Uterus (tissue), 2 donors: Measurements from ENCODE around the gene ANKRD44.

ENCODE experiments used
- POLR2A ChIP-seq, 2 donors: fragments of 450-650 bp; IDR thresholded peaks; one replicate each; pipeline ENCODE4 v1.6.1; 2016; ENCODE audit warnings: antibody characterized with exemption in 2 of 2, mild to moderate bottlenecking in 1 of 2, moderate library complexity in 1 of 2
- TF ChIP-seq, protein P1 (sequence below), 4 experiments: fragments of 200-600 bp in 2 of 4; fragments of 450-650 bp in 2 of 4; sonication (generic) in 2 of 4; IDR thresholded peaks; one replicate each; pipeline ENCODE4 v1.5.1; 2016 to 2019; ENCODE audit warnings: antibody characterized with exemption in 4 of 4, mild to moderate bottlenecking in 2 of 4, moderate library complexity in 1 of 4

DNA sequence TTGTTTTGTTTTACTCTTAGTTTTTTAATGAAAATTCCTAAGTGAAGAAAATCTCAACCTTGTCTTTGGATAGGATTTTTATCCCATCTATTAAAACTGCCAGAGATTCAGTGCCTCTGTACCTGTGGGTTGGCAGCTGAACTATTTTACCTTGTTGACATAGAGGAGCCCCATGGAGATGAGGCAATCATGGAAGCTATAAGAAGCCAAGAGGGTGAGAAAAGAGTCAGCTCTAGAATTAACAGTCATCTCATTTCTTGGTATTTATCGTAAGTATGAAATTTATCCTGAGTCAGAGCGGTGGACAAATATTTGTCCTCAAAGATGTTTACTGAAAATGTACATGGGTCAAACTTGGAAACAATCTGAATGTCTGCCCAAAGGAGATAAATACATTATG, 348.3 kb downstream of the ANKRD44 start:
- TF ChIP-seq, protein P1, sequence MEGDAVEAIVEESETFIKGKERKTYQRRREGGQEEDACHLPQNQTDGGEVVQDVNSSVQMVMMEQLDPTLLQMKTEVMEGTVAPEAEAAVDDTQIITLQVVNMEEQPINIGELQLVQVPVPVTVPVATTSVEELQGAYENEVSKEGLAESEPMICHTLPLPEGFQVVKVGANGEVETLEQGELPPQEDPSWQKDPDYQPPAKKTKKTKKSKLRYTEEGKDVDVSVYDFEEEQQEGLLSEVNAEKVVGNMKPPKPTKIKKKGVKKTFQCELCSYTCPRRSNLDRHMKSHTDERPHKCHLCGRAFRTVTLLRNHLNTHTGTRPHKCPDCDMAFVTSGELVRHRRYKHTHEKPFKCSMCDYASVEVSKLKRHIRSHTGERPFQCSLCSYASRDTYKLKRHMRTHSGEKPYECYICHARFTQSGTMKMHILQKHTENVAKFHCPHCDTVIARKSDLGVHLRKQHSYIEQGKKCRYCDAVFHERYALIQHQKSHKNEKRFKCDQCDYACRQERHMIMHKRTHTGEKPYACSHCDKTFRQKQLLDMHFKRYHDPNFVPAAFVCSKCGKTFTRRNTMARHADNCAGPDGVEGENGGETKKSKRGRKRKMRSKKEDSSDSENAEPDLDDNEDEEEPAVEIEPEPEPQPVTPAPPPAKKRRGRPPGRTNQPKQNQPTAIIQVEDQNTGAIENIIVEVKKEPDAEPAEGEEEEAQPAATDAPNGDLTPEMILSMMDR (IDR thresholded peaks at IDR 0.05) = no peak
- TF ChIP-seq POLR2A (IDR thresholded peaks at IDR 0.05) = no peak
